Measurements from ENCODE around the gene MDN1.
"Not testable (repeated sequence)": the region's sequence is repeated elsewhere in the genome, so short reads cannot be mapped to it uniquely, and the experiment has no call there.

Gene MDN1

GRCh38 chr6:89834884-89835792, 15.5 kb upstream of the MDN1 start:
- DNase-seq (ENCODE audit: low spot score in 2 of 2), result peak in 1 of 2 donors; percentile 25

GRCh38 chr6:89830170-89830809, 10.7 kb upstream of the MDN1 start:
- Mint-ChIP-seq H3K36me3 (ENCODE audit: insufficient read depth) (peaks cover 35% of the 10 kb centered on the region), H3K4me1 (peaks cover 33% of the 10 kb centered on the region), H3K27ac (ENCODE audit: low read depth) (peak overlapping the region; percentile 96), H3K4me3 (peak overlapping the region; percentile 98), H3K9me3 (no peaks in the 10 kb centered on the region), H3K27me3 (no peaks in the 10 kb centered on the region)
- ATAC-seq (replicated peaks; ENCODE audit: extremely low read depth, poor library complexity, severe bottlenecking) (no peak), DNase-seq (ENCODE audit: low spot score in 2 of 2) (no peak)

More at GRCh38 chr6:89834884-89835792, 15.5 kb upstream of the MDN1 start:
- H3K27ac Mint-ChIP-seq (ENCODE audit: low read depth), result peak overlapping the region; percentile 78
- no peaks in the 10 kb centered on the region for H3K27me3 Mint-ChIP-seq
- ATAC-seq (replicated peaks; ENCODE audit: extremely low read depth, poor library complexity, severe bottlenecking), result peak; percentile 85
- peaks cover 50% of the 10 kb centered on the region for H3K4me1 Mint-ChIP-seq
- H3K36me3 Mint-ChIP-seq (ENCODE audit: insufficient read depth), result peaks cover 26% of the 10 kb centered on the region
- no peaks in the 10 kb centered on the region for H3K9me3 Mint-ChIP-seq
- H3K4me3 Mint-ChIP-seq, result peak overlapping the region; percentile 58

- H3K4me3 Mint-ChIP-seq, result peak within 1 kb of the TSS; percentile 98
- peak within 1 kb of the TSS; percentile 96 for H3K27ac Mint-ChIP-seq (ENCODE audit: low read depth)
- ATAC-seq (replicated peaks; ENCODE audit: extremely low read depth, poor library complexity, severe bottlenecking) (peak; percentile 94), DNase-seq (ENCODE audit: low spot score in 2 of 2) (peak; percentile 87 to 93)
- H3K36me3 Mint-ChIP-seq (ENCODE audit: insufficient read depth), result peaks cover 32% of the 10 kb centered on the region
- no peaks in the 10 kb centered on the region for H3K9me3 Mint-ChIP-seq
- no peaks in the 10 kb centered on the region for H3K27me3 Mint-ChIP-seq
- peaks cover 26% of the 10 kb centered on the region for H3K4me1 Mint-ChIP-seq
Observed at GRCh38 chr6:89829472-89830169, 10.0 kb upstream of the MDN1 start, which contains the start of gene CASP8AP2. Gene CASP8AP2, plus strand, starts transcription at chr6:89829880.

GRCh38 chr6:89828988-89829471, 9.4 kb upstream of the MDN1 start:
- H3K27me3 Mint-ChIP-seq, result no peaks in the 10 kb centered on the region
- ATAC-seq (replicated peaks; ENCODE audit: extremely low read depth, poor library complexity, severe bottlenecking) (peak; percentile 37), DNase-seq (ENCODE audit: low spot score in 2 of 2) (peak in 1 of 2 donors; percentile 16)
- no peaks in the 10 kb centered on the region for H3K9me3 Mint-ChIP-seq
- peak overlapping the region; percentile 96 for H3K27ac Mint-ChIP-seq (ENCODE audit: low read depth)
- peaks cover 26% of the 10 kb centered on the region for H3K4me1 Mint-ChIP-seq
- peak overlapping the region; percentile 98 for H3K4me3 Mint-ChIP-seq
- peaks cover 32% of the 10 kb centered on the region for H3K36me3 Mint-ChIP-seq (ENCODE audit: insufficient read depth)

- H3K9me3 Mint-ChIP-seq; H3K27me3 Mint-ChIP-seq; ATAC-seq (replicated peaks; ENCODE audit: extremely low read depth, poor library complexity, severe bottlenecking); DNase-seq (ENCODE audit: low spot score in 2 of 2): not testable (repeated sequence)
- peak overlapping the region; percentile 96 for H3K27ac Mint-ChIP-seq (ENCODE audit: low read depth)
- H3K36me3 Mint-ChIP-seq (ENCODE audit: insufficient read depth), result peaks cover 32% of the 10 kb centered on the region
- peak overlapping the region; percentile 98 for H3K4me3 Mint-ChIP-seq
- H3K4me1 Mint-ChIP-seq, result peaks cover 25% of the 10 kb centered on the region
Observed at GRCh38 chr6:89828475-89828987, 8.9 kb upstream of the MDN1 start.

GRCh38 chr6:89826029-89826528, 6.5 kb upstream of the MDN1 start:
- DNase-seq (ENCODE audit: low spot score in 2 of 2) (no peak), ATAC-seq (replicated peaks; ENCODE audit: extremely low read depth, poor library complexity, severe bottlenecking) (no peak)
- Mint-ChIP-seq H3K9me3 (no peaks in the 10 kb centered on the region), H3K27ac (ENCODE audit: low read depth) (no peak overlapping the region), H3K4me3 (no peak overlapping the region), H3K27me3 (no peaks in the 10 kb centered on the region), H3K4me1 (peaks cover 16% of the 10 kb centered on the region), H3K36me3 (ENCODE audit: insufficient read depth) (peaks cover 14% of the 10 kb centered on the region)

GRCh38 chr6:89818977-89819335, 638 bp downstream of the MDN1 start:
- peak overlapping the region; percentile 95 for H3K27ac Mint-ChIP-seq (ENCODE audit: low read depth)
- peaks cover 37% of the 10 kb centered on the region for H3K4me1 Mint-ChIP-seq
- peaks cover 15% of the 10 kb centered on the region for H3K36me3 Mint-ChIP-seq (ENCODE audit: insufficient read depth)
- DNase-seq (ENCODE audit: low spot score in 2 of 2) (no peak), ATAC-seq (replicated peaks; ENCODE audit: extremely low read depth, poor library complexity, severe bottlenecking) (peak; percentile 31)
- H3K4me3 Mint-ChIP-seq, result peak overlapping the region; percentile 89
- H3K9me3 Mint-ChIP-seq, result no peaks in the 10 kb centered on the region
- no peaks in the 10 kb centered on the region for H3K27me3 Mint-ChIP-seq

GRCh38 chr6:89817481-89817880, 2.1 kb downstream of the MDN1 start:
- no peak overlapping the region for H3K27ac Mint-ChIP-seq (ENCODE audit: low read depth)
- H3K4me1 Mint-ChIP-seq, result peaks cover 39% of the 10 kb centered on the region
- H3K27me3 Mint-ChIP-seq, result no peaks in the 10 kb centered on the region
- H3K9me3 Mint-ChIP-seq, result no peaks in the 10 kb centered on the region
- ATAC-seq (replicated peaks; ENCODE audit: extremely low read depth, poor library complexity, severe bottlenecking) (no peak), DNase-seq (ENCODE audit: low spot score in 2 of 2) (no peak)
- H3K4me3 Mint-ChIP-seq, result peak overlapping the region; percentile 44
- peaks cover 15% of the 10 kb centered on the region for H3K36me3 Mint-ChIP-seq (ENCODE audit: insufficient read depth)

- H3K9me3 Mint-ChIP-seq; ATAC-seq (replicated peaks; ENCODE audit: extremely low read depth, poor library complexity, severe bottlenecking); H3K4me3 Mint-ChIP-seq; H3K36me3 Mint-ChIP-seq (ENCODE audit: insufficient read depth); DNase-seq (ENCODE audit: low spot score in 2 of 2); H3K27ac Mint-ChIP-seq (ENCODE audit: low read depth); H3K27me3 Mint-ChIP-seq: not testable (repeated sequence)
- H3K4me1 Mint-ChIP-seq, result peaks cover 23% of the 10 kb centered on the region
Observed at GRCh38 chr6:89813422-89813821, 6.2 kb downstream of the MDN1 start.

GRCh38 chr6:89807581-89807980, 12.0 kb downstream of the MDN1 start:
- peak overlapping the region; percentile 74 for H3K27ac Mint-ChIP-seq (ENCODE audit: low read depth)
- no peaks in the 10 kb centered on the region for H3K9me3 Mint-ChIP-seq
- H3K27me3 Mint-ChIP-seq, result no peaks in the 10 kb centered on the region
- peaks cover 13% of the 10 kb centered on the region for H3K4me1 Mint-ChIP-seq
- no peak for DNase-seq (ENCODE audit: low spot score in 2 of 2)
- H3K36me3 Mint-ChIP-seq (ENCODE audit: insufficient read depth), result peaks cover 12% of the 10 kb centered on the region
- H3K4me3 Mint-ChIP-seq, result no peak overlapping the region
- ATAC-seq (replicated peaks; ENCODE audit: extremely low read depth, poor library complexity, severe bottlenecking), result no peak

GRCh38 chr6:89805814-89806371, 13.7 kb downstream of the MDN1 start:
- Mint-ChIP-seq H3K4me3 (no peak overlapping the region), H3K9me3 (no peaks in the 10 kb centered on the region), H3K27ac (ENCODE audit: low read depth) (no peak overlapping the region), H3K36me3 (ENCODE audit: insufficient read depth) (peaks cover 16% of the 10 kb centered on the region), H3K27me3 (no peaks in the 10 kb centered on the region), H3K4me1 (peaks cover 13% of the 10 kb centered on the region)
- ATAC-seq (replicated peaks; ENCODE audit: extremely low read depth, poor library complexity, severe bottlenecking) (no peak), DNase-seq (ENCODE audit: low spot score in 2 of 2) (no peak)

GRCh38 chr6:89803271-89803670, 16.3 kb downstream of the MDN1 start:
- no peak for ATAC-seq (replicated peaks; ENCODE audit: extremely low read depth, poor library complexity, severe bottlenecking)
- H3K4me3 Mint-ChIP-seq, result no peak overlapping the region
- no peaks in the 10 kb centered on the region for H3K27me3 Mint-ChIP-seq
- no peak for DNase-seq (ENCODE audit: low spot score in 2 of 2)
- peaks cover 22% of the 10 kb centered on the region for H3K36me3 Mint-ChIP-seq (ENCODE audit: insufficient read depth)
- H3K4me1 Mint-ChIP-seq, result peaks cover 15% of the 10 kb centered on the region
- no peaks in the 10 kb centered on the region for H3K9me3 Mint-ChIP-seq
- no peak overlapping the region for H3K27ac Mint-ChIP-seq (ENCODE audit: low read depth)

Measured in central memory CD8-positive, alpha-beta T cell (primary cell).